HepG2 (cell line): Measurements from ENCODE around the gene ERMARD. TPM values are rescaled to one million over a fixed set of nuclear protein-coding genes. Genes with fewer than 3 reads are reported as not detected.

Experiments used
- ATAD3A ChIP-seq: sonication (generic); formaldehyde crosslinking; IDR thresholded peaks from 2 replicates; pipeline ENCODE4 v1.4.0; 2020; ENCODE audit warnings: missing genetic modification reagents
- EP300 ChIP-seq, 3 experiments: sonication (generic) in 1 of 3; formaldehyde crosslinking in 1 of 3; IDR thresholded peaks; 2 replicates each; pipeline versions ENCODE4 v1.5.1 to v1.6.1; 2011 to 2020; ENCODE audit warnings: low read depth in 2 of 3, low read length in 2 of 3, borderline replicate concordance in 1 of 3, improper control_type of control experiment in 1 of 3, mild to moderate bottlenecking in 1 of 3, missing genetic modification reagents in 1 of 3, moderate library complexity in 1 of 3
- ETV5 ChIP-seq: IDR thresholded peaks from 2 replicates; pipeline ENCODE4 v1.6.1; 2018; ENCODE audit warnings: missing biosample characterization, missing genetic modification reagents, inconsistent platforms, borderline replicate concordance
- FOXP4 ChIP-seq: sonication (generic); formaldehyde crosslinking; IDR thresholded peaks from 2 replicates; pipeline ENCODE4 v1.4.0; 2020; ENCODE audit warnings: missing genetic modification reagents
- IRX3 ChIP-seq: sonication (generic); formaldehyde crosslinking; IDR thresholded peaks from 2 replicates; pipeline ENCODE4 v1.8.1; 2023; ENCODE audit warnings: mild to moderate bottlenecking, low read depth, missing genetic modification reagents, borderline replicate concordance
- MAFF ChIP-seq: IDR thresholded peaks from 2 replicates; pipeline ENCODE4 v1.6.1; 2011; ENCODE audit warnings: low read depth, low read length, improper control_type of control experiment
- MEF2D ChIP-seq: sonication (generic); formaldehyde crosslinking; IDR thresholded peaks from 2 replicates; pipeline ENCODE4 v1.5.1; 2020; ENCODE audit warnings: mild to moderate bottlenecking, missing genetic modification reagents
- MXD4 ChIP-seq: IDR thresholded peaks from 2 replicates; pipeline ENCODE4 v1.6.1; 2016; ENCODE audit warnings: mild to moderate bottlenecking, missing biosample characterization, missing genetic modification reagents
- MYC ChIP-seq: sonication (generic); formaldehyde crosslinking; IDR thresholded peaks from 2 replicates; pipeline ENCODE4 v1.9.0; 2021; ENCODE audit warnings: missing genetic modification reagents, borderline replicate concordance
- NBN ChIP-seq: fragments of 450-650 bp; conservative IDR thresholded peaks from 2 replicates; pipeline ENCODE4 v1.6.1; 2017
- NONO ChIP-seq, 2 experiments: fragments of 450-650 bp in 1 of 2; sonication (generic) in 1 of 2; formaldehyde crosslinking in 1 of 2; IDR thresholded peaks in 1 of 2; conservative IDR thresholded peaks in 1 of 2; 2 replicates each; pipeline versions ENCODE4 v1.6.1 to v1.8.0; 2017 to 2022; ENCODE audit warnings: mild to moderate bottlenecking in 1 of 2, missing genetic modification reagents in 1 of 2, moderate library complexity in 1 of 2
- NR2F6 ChIP-seq, 2 experiments: IDR thresholded peaks; 2 replicates each; pipeline ENCODE4 v1.6.1; 2016; ENCODE audit warnings: antibody characterized with exemption in 1 of 2, mild to moderate bottlenecking in 1 of 2
- RBFOX2 ChIP-seq: fragments of 200-400 bp; formaldehyde crosslinking; IDR thresholded peaks from 2 replicates; pipeline ENCODE4 v1.6.1; 2017; ENCODE audit warnings: low read depth, mild to moderate bottlenecking, low read length
- SALL1 ChIP-seq: sonication (generic); formaldehyde crosslinking; IDR thresholded peaks from 2 replicates; pipeline ENCODE4 v1.8.0; 2022; ENCODE audit warnings: mild to moderate bottlenecking, missing genetic modification reagents
- TBL1XR1 ChIP-seq: fragments of 150-350 bp; IDR thresholded peaks from 2 replicates; pipeline ENCODE4 v1.6.1; 2014; ENCODE audit warnings: borderline replicate concordance, low read length; ENCODE audit not compliant: partially characterized antibody
- THAP8 ChIP-seq: sonication (generic); formaldehyde crosslinking; IDR thresholded peaks from 2 replicates; pipeline ENCODE4 v1.5.1; 2020; ENCODE audit warnings: missing genetic modification reagents, mild to moderate bottlenecking, borderline replicate concordance
- TOE1 ChIP-seq: sonication (generic); formaldehyde crosslinking; IDR thresholded peaks from 2 replicates; pipeline ENCODE4 v1.4.0; 2020; ENCODE audit warnings: mild to moderate bottlenecking, missing genetic modification reagents
- TRIM22 ChIP-seq: fragments of 450-650 bp; IDR thresholded peaks from 2 replicates; pipeline ENCODE4 v1.6.1; 2017
- ZBTB3 ChIP-seq: sonication (generic); formaldehyde crosslinking; IDR thresholded peaks from 2 replicates; pipeline ENCODE4 v1.4.0; 2020; ENCODE audit warnings: low read depth, mild to moderate bottlenecking, moderate library complexity, missing genetic modification reagents, borderline replicate concordance
- ZIK1 ChIP-seq: sonication (generic); formaldehyde crosslinking; IDR thresholded peaks from 2 replicates; pipeline ENCODE4 v1.5.0; 2020; ENCODE audit warnings: mild to moderate bottlenecking, low read depth, missing genetic modification reagents, borderline replicate concordance
- ZNF12 ChIP-seq: sonication (generic); formaldehyde crosslinking; IDR thresholded peaks from 2 replicates; pipeline ENCODE4 v1.5.0; 2020; ENCODE audit warnings: missing genetic modification reagents
- ZNF607 ChIP-seq: sonication (generic); formaldehyde crosslinking; IDR thresholded peaks from 2 replicates; pipeline ENCODE4 v1.5.1; 2020; ENCODE audit warnings: missing genetic modification reagents, mild to moderate bottlenecking, borderline replicate concordance
- ZNF619 ChIP-seq: sonication (generic); formaldehyde crosslinking; IDR thresholded peaks from 2 replicates; pipeline ENCODE4 v1.4.0; 2020; ENCODE audit warnings: mild to moderate bottlenecking, missing genetic modification reagents
- ZNF790 ChIP-seq: sonication (generic); formaldehyde crosslinking; IDR thresholded peaks from 2 replicates; pipeline ENCODE4 v1.8.0; 2022; ENCODE audit warnings: missing genetic modification reagents, mild to moderate bottlenecking, borderline replicate concordance
- ZSCAN9 ChIP-seq: IDR thresholded peaks from 2 replicates; pipeline ENCODE4 v1.6.1; 2016; ENCODE audit warnings: borderline replicate concordance
- polyA plus RNA-seq, 8 experiments: library from polyadenylated mRNA; depleted of rRNA in 3 of 8; stranded (reverse) in 7 of 8; unstranded in 1 of 8; fragments of >200 nt; fragmentation: Illumina TruSeq in 4 of 8; extraction: Trizol in 4 of 8; gene quantifications; 2 replicates each; pipeline versions ENCODE4 v1.2.1 to v1.2.3, GENCODE V29; 2011 to 2016; ENCODE audit warnings: low read depth in 4 of 8, missing spikeins in 1 of 8, mixed read lengths in 1 of 8; ENCODE audit not compliant: insufficient read depth in 1 of 8
- total RNA-seq, 5 experiments: library from RNA; depleted of rRNA; stranded (reverse); fragments of >200 nt; fragmentation: Illumina TruSeq; extraction: Trizol; gene quantifications; 2 replicates each; pipeline ENCODE4 v1.2.3, GENCODE V29; 2016; ENCODE audit warnings: low read depth in 1 of 5

Gene ERMARD
- total and polyA plus RNA-seq, 2 of the 13 experiments (the other 11 are each of a cell fraction or from before 2014, with no cell fraction given) = 8.8 to 10.7 TPM

- TF ChIP-seq FOXP4 (CRISPR knock-in tag) (peak; percentile 93), MXD4 (CRISPR knock-in tag) (no peak; the same call in none of the 2 replicates), MEF2D (CRISPR knock-in tag) (0 out of 2 replicates have a peak, but pooled peaks have one; percentile 65), NONO (IDR thresholded peaks at IDR 0.05) (no peak), NONO (CRISPR knock-in tag; conservative IDR thresholded peaks at IDR 0.05) (peak; percentile 38), NBN (no peak), EP300 (IDR thresholded peaks at IDR 0.05; ENCODE audit: low read depth in 2 of 2, low read length in 2 of 2) (peak; percentile 83 to 90; a peak in 3 of 4 replicates), EP300 (CRISPR knock-in tag; IDR thresholded peaks at IDR 0.05; ENCODE audit: borderline replicate concordance) (peak; percentile 75), TOE1 (CRISPR knock-in tag) (no peak; the same call in 1 of the 2 replicates), THAP8 (CRISPR knock-in tag) (no peak), NR2F6 (IDR thresholded peaks at IDR 0.05) (peak; percentile 98), NR2F6 (CRISPR knock-in tag; IDR thresholded peaks at IDR 0.05) (peak; percentile 98), ZNF607 (CRISPR knock-in tag) (no peak; the same call in 1 of the 2 replicates), MYC (peak; percentile 68; the same call in 1 of the 2 replicates), SALL1 (CRISPR knock-in tag) (peak; percentile 77; the same call in 1 of the 2 replicates), IRX3 (CRISPR knock-in tag) (peak; percentile 21; the same call in 1 of the 2 replicates), TBL1XR1 (no peak), RBFOX2 (no peak), ZNF790 (no peak; the same call in 1 of the 2 replicates), ZBTB3 (CRISPR knock-in tag) (no peak), ZSCAN9 (CRISPR knock-in tag) (peak; percentile 75), ZIK1 (no peak), ZNF619 (CRISPR knock-in tag) (no peak), ATAD3A (CRISPR knock-in tag) (no peak), MAFF (peak; percentile 42; the same call in 1 of the 2 replicates), TRIM22 (no peak), ETV5 (no peak; the same call in 1 of the 2 replicates), ZNF12 (CRISPR knock-in tag) (0 out of 2 replicates have a peak, but pooled peaks have one; percentile 28)
These were observed 26.0 kb upstream of the ERMARD start (continued) for GRCh38 chr6:169725125-169726048.
